Neural progenitor cell (in vitro differentiated cells): ENCODE data around the gene KRTCAP3. TPM values are rescaled to one million over a fixed set of nuclear protein-coding genes. Genes with fewer than 3 reads are reported as not detected.

Experiments used
- DNase-seq: peaks from one replicate; pipeline ENCODE4 v3.0.0-alpha.2; 2016; ENCODE audit warnings: low spot score
- H2AFZ ChIP-seq: fragments of 200-600 bp; sonication (generic); replicated peaks from 2 replicates; pipeline ENCODE4 v1.6.1; 2016; ENCODE audit warnings: antibody characterized with exemption
- H3F3A ChIP-seq: fragments of 200-600 bp; sonication (generic); 2 replicates; pipeline ENCODE4 v1.6.1; 2016; ENCODE audit warnings: antibody characterized with exemption, low read depth
- H3K27ac ChIP-seq: fragments of 200-600 bp; sonication (generic); 2 replicates; pipeline ENCODE4 v1.5.1; 2016; ENCODE audit warnings: mild to moderate bottlenecking
- H3K27me3 ChIP-seq: fragments of 200-600 bp; sonication (generic); 2 replicates; pipeline ENCODE4 v1.6.1; 2016; ENCODE audit warnings: mild to moderate bottlenecking, moderate library complexity
- H3K36me3 ChIP-seq: fragments of 200-600 bp; sonication (generic); 2 replicates; pipeline ENCODE4 v1.5.1; 2016
- H3K4me1 ChIP-seq: fragments of 200-600 bp; sonication (generic); 2 replicates; pipeline ENCODE4 v1.6.1; 2016; ENCODE audit warnings: mixed run types
- H3K4me2 ChIP-seq: fragments of 200-600 bp; sonication (generic); 2 replicates; pipeline ENCODE4 v1.6.1; 2016
- H3K4me3 ChIP-seq: fragments of 200-600 bp; sonication (generic); 2 replicates; pipeline ENCODE4 v1.5.1; 2016
- H3K79me2 ChIP-seq: fragments of 200-600 bp; sonication (generic); 2 replicates; pipeline ENCODE4 v1.6.1; 2016; ENCODE audit warnings: low read depth
- H3K9ac ChIP-seq: fragments of 200-600 bp; sonication (generic); 2 replicates; pipeline ENCODE4 v1.6.1; 2016
- H3K9me3 ChIP-seq: fragments of 200-600 bp; sonication (generic); 2 replicates; pipeline ENCODE4 v1.5.1; 2016; ENCODE audit warnings: low read depth
- H4K20me1 ChIP-seq: fragments of 200-600 bp; sonication (generic); 2 replicates; pipeline ENCODE4 v1.6.1; 2016; ENCODE audit warnings: low read depth
- H3K27ac Mint-ChIP-seq: 3 replicates; pipeline ENCODE4 v1.8.0; 2021; ENCODE audit warnings: mixed read lengths
- H3K27me3 Mint-ChIP-seq: 2 replicates; pipeline ENCODE4 v1.8.0; 2022; ENCODE audit warnings: low read depth, mild to moderate bottlenecking, inconsistent platforms, moderate library complexity, mixed read lengths; ENCODE audit not compliant: insufficient read depth
- H3K36me3 Mint-ChIP-seq: 3 replicates; pipeline ENCODE4 v1.8.0; 2021; ENCODE audit warnings: mixed read lengths
- H3K4me1 Mint-ChIP-seq: 3 replicates; pipeline ENCODE4 v1.8.0; 2021; ENCODE audit warnings: mixed read lengths
- H3K4me3 Mint-ChIP-seq: 3 replicates; pipeline ENCODE4 v1.8.0; 2021; ENCODE audit warnings: mild to moderate bottlenecking, moderate library complexity, mixed read lengths
- H3K9me3 Mint-ChIP-seq: 3 replicates; pipeline ENCODE4 v1.8.0; 2020; ENCODE audit warnings: mixed read lengths
- EZH2 ChIP-seq: fragments of 200-600 bp; sonication (generic); IDR thresholded peaks from 2 replicates; pipeline ENCODE4 v1.6.1; 2017; ENCODE audit warnings: antibody characterized with exemption, mild to moderate bottlenecking, moderate library complexity
- EZH2phosphoT487 ChIP-seq: fragments of 200-600 bp; sonication (generic); IDR thresholded peaks from 2 replicates; pipeline ENCODE4 v1.6.1; 2017; ENCODE audit warnings: antibody characterized with exemption
- total RNA-seq: library from RNA; depleted of rRNA; stranded (reverse); fragments of >200 nt; gene quantifications from 2 replicates; pipeline ENCODE4 v1.2.3, GENCODE V29; 2015; ENCODE audit warnings: low replicate concordance
- TF ChIP-seq, protein P1 (sequence below): fragments of 200-600 bp; sonication (generic); IDR thresholded peaks from 2 replicates; pipeline ENCODE4 v1.5.1; 2017; ENCODE audit warnings: antibody characterized with exemption, mild to moderate bottlenecking

KRTCAP3 gene
- total RNA-seq, 1 donor from 2014 or later: 0.88 TPM

DNA sequence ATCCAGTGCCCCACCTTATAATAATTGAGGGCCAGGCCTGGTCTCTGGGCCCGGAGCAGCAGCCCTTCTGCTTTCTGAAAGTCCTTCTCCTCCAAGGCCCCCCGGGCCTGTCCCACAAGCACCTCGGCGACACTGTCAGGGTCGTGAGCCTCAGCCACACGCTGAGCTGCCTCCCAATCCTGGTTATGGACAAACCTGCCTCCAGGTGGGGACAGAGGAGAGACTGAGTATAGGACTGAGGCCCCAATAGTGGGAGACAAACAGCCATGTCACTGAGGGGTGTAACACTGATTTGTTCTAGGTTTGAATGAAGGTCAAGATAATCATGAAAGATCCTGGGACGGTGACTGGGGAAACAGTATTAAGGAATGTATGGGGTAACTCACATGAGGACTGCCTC is 11.8 kb downstream of the KRTCAP3 start:
- H3K36me3 ChIP-seq: no peaks in the 10 kb centered on the region
- no peak overlapping the region for H3K4me3 Mint-ChIP-seq
- no peak for DNase-seq
- no peaks in the 10 kb centered on the region for H3K9me3 ChIP-seq
- H3K9me3 Mint-ChIP-seq: no peaks in the 10 kb centered on the region
- peak overlapping the region; percentile 38 for H3K27ac Mint-ChIP-seq
- H3K27me3 Mint-ChIP-seq: peaks cover 4% of the 10 kb centered on the region
- no peak overlapping the region for H3K4me2 ChIP-seq
- H4K20me1 ChIP-seq: no peaks in the 10 kb centered on the region
- H3K9ac ChIP-seq: no peak overlapping the region
- no peaks in the 10 kb centered on the region for H3K4me1 Mint-ChIP-seq
- no peak overlapping the region for H3K27ac ChIP-seq
- H2AFZ ChIP-seq: no peak overlapping the region
- H3F3A ChIP-seq: no peaks in the 10 kb centered on the region
- no peaks in the 10 kb centered on the region for H3K4me1 ChIP-seq
- no peak for TF ChIP-seq EZH2phosphoT487
- TF ChIP-seq, protein P1, sequence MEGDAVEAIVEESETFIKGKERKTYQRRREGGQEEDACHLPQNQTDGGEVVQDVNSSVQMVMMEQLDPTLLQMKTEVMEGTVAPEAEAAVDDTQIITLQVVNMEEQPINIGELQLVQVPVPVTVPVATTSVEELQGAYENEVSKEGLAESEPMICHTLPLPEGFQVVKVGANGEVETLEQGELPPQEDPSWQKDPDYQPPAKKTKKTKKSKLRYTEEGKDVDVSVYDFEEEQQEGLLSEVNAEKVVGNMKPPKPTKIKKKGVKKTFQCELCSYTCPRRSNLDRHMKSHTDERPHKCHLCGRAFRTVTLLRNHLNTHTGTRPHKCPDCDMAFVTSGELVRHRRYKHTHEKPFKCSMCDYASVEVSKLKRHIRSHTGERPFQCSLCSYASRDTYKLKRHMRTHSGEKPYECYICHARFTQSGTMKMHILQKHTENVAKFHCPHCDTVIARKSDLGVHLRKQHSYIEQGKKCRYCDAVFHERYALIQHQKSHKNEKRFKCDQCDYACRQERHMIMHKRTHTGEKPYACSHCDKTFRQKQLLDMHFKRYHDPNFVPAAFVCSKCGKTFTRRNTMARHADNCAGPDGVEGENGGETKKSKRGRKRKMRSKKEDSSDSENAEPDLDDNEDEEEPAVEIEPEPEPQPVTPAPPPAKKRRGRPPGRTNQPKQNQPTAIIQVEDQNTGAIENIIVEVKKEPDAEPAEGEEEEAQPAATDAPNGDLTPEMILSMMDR: no peak
- no peaks in the 10 kb centered on the region for H3K27me3 ChIP-seq
- no peak overlapping the region for H3K4me3 ChIP-seq
- H3K79me2 ChIP-seq: no peaks in the 10 kb centered on the region
- H3K36me3 Mint-ChIP-seq: peaks cover 15% of the 10 kb centered on the region

GRCh38 chr2:27461118-27461517 is 18.9 kb downstream of the KRTCAP3 start:
- Mint-ChIP-seq H3K9me3 (no peaks in the 10 kb centered on the region), H3K4me3 (no peak overlapping the region), H3K27ac (no peak overlapping the region), H3K4me1 (no peaks in the 10 kb centered on the region), H3K36me3 (peaks cover 12% of the 10 kb centered on the region), H3K27me3 (peaks cover 4% of the 10 kb centered on the region)
- Histone ChIP-seq H3K9ac (no peak overlapping the region), H3F3A (no peaks in the 10 kb centered on the region), H3K4me2 (no peak overlapping the region), H3K36me3 (no peaks in the 10 kb centered on the region), H3K4me1 (no peaks in the 10 kb centered on the region), H3K9me3 (no peaks in the 10 kb centered on the region), H3K27ac (no peak overlapping the region), H4K20me1 (no peaks in the 10 kb centered on the region), H3K79me2 (no peaks in the 10 kb centered on the region), H3K27me3 (no peaks in the 10 kb centered on the region), H3K4me3 (no peak overlapping the region), H2AFZ (no peak overlapping the region)
- TF ChIP-seq EZH2 (no peak), EZH2phosphoT487 (no peak)
- TF ChIP-seq, protein P1: no peak
- no peak for DNase-seq

DNA sequence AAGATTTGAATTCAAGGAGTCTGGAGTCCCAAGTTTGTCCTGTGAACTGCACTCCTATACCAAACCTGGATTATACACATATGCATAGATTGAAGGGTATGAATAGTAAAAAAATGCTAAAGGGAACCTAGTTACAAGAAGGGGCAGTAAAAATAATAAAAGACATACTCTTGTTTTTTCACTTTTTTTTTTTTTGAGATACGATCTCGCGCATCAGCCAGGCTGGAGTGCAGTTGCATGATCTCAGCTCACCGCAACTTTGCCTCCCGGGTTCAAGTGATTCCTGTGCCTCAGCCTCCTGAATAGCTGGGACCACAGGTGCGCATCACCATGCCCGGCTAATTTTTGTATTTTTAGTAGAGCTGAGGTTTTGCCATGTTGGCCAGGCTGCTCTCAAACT is 22.3 kb downstream of the KRTCAP3 start:
- no peak overlapping the region for H3K27ac Mint-ChIP-seq
- Histone ChIP-seq H3K79me2 (no peaks in the 10 kb centered on the region), H3K4me1 (no peaks in the 10 kb centered on the region), H3F3A (no peaks in the 10 kb centered on the region), H3K36me3 (no peaks in the 10 kb centered on the region), H4K20me1 (no peaks in the 10 kb centered on the region), H3K27ac (no peak overlapping the region), H3K9me3 (no peaks in the 10 kb centered on the region), H2AFZ (no peak overlapping the region), H3K27me3 (no peaks in the 10 kb centered on the region), H3K9ac (no peak overlapping the region), H3K4me2 (no peak overlapping the region), H3K4me3 (no peak overlapping the region)
- H3K9me3 Mint-ChIP-seq: no peaks in the 10 kb centered on the region
- peaks cover 9% of the 10 kb centered on the region for H3K36me3 Mint-ChIP-seq
- no peak for TF ChIP-seq EZH2
- TF ChIP-seq EZH2phosphoT487: no peak
- H3K27me3 Mint-ChIP-seq: peaks cover 2% of the 10 kb centered on the region
- no peak overlapping the region for H3K4me3 Mint-ChIP-seq
- DNase-seq: no peak
- no peaks in the 10 kb centered on the region for H3K4me1 Mint-ChIP-seq

- no peaks in the 10 kb centered on the region for H3K79me2 ChIP-seq
- H3K9me3 ChIP-seq: no peaks in the 10 kb centered on the region
- no peaks in the 10 kb centered on the region for H3K36me3 ChIP-seq
- no peaks in the 10 kb centered on the region for H4K20me1 ChIP-seq
- Mint-ChIP-seq H3K9me3 (no peaks in the 10 kb centered on the region), H3K36me3 (peaks cover 9% of the 10 kb centered on the region), H3K27me3 (no peaks in the 10 kb centered on the region), H3K4me3 (no peak overlapping the region), H3K27ac (peak overlapping the region; percentile 78), H3K4me1 (no peaks in the 10 kb centered on the region)
- no peaks in the 10 kb centered on the region for H3K27me3 ChIP-seq
- H3K4me2 ChIP-seq: no peak overlapping the region
- TF ChIP-seq EZH2phosphoT487 (no peak), EZH2 (no peak)
- TF ChIP-seq, protein P1: no peak
- H3F3A ChIP-seq: no peaks in the 10 kb centered on the region
- no peak overlapping the region for H3K9ac ChIP-seq
- no peak overlapping the region for H3K4me3 ChIP-seq
- H3K27ac ChIP-seq: no peak overlapping the region
- H2AFZ ChIP-seq: no peak overlapping the region
- DNase-seq: no peak
- H3K4me1 ChIP-seq: no peaks in the 10 kb centered on the region
Measured at GRCh38 chr2:27471961-27472360, 29.8 kb downstream of the KRTCAP3 start.
